ENCODE data around the gene TRIM69. TPM values are rescaled to one million over a fixed set of nuclear protein-coding genes. Genes with fewer than 3 reads are reported as not detected.

TRIM69 gene
- total and polyA plus RNA-seq, 2 donors (not counting 1 experiment from before 2014, with no cell fraction given), result 12.9 to 30.8 TPM

GRCh38 chr15:44720460-44721176, 15.7 kb upstream of the TRIM69 start:
- Mint-ChIP-seq H3K27ac (peak overlapping the region; percentile 90), H3K9me3 (ENCODE audit: insufficient read depth) (no peaks in the 10 kb centered on the region), H3K27me3 (no peaks in the 10 kb centered on the region), H3K4me1 (peaks cover 88% of the 10 kb centered on the region), H3K4me3 (no peak overlapping the region)
- H4K20me1 ChIP-seq (ENCODE audit: control insufficient read depth, insufficient read depth, low read length, poor library complexity, severe bottlenecking), result peaks cover 42% of the 10 kb centered on the region
- ChIA-PET POLR2A (interaction anchor here (0.7 to 34.6 kb wide), 4 partner anchors 4 to 131 kb away, joined by 3 to 819 read pairs (median 759); partner anchors contain the start of genes B2M, PATL2, SPG11 and TRIM69), CTCF (interaction anchor here (0.7 to 15.6 kb wide), 5 partner anchors 7 to 146 kb away, joined by 3 to 529 read pairs (median 23); partner anchors contain the start of genes SPG11 and TRIM69)
- H3K4me3 ChIP-seq (ENCODE audit: control extremely low read depth in 1 of 5, extremely low read depth in 1 of 5, insufficient read depth in 1 of 5, low read depth in 2 of 5, low read length in 4 of 5), result no peak overlapping the region
- no peak overlapping the region for H2AFZ ChIP-seq (ENCODE audit: insufficient read depth, low read depth, low read length, poor library complexity, severe bottlenecking)
- peaks cover 68% of the 10 kb centered on the region for H3K79me2 ChIP-seq (ENCODE audit: control insufficient read depth, insufficient read depth, low read length)
- H3K4me2 ChIP-seq (replicated peaks; ENCODE audit: low read depth, low read length, poor library complexity, severe bottlenecking), result peak overlapping the region; percentile 45
- H3K9ac ChIP-seq (ENCODE audit: low read length), result no peak overlapping the region
- intact Hi-C loops (cut with micrococcal nuclease), result no loop called here
- peak overlapping the region; percentile 60 to 82 for H3K27ac ChIP-seq (ENCODE audit: low read length in 2 of 2)
- peak; percentile 49 for DNase-seq
- no peak for TF ChIP-seq CTCF (IDR thresholded peaks at IDR 0.05)
- no peak for TF ChIP-seq EZH2 (IDR thresholded peaks at IDR 0.05; ENCODE audit: borderline replicate concordance, insufficient read depth, low read depth, low read length, poor library complexity, severe bottlenecking)
- WGBS (ENCODE audit: insufficient coverage), result 100% methylated on average over 2 of the region's 4 CpGs
- H3K27me3 ChIP-seq (replicated peaks in 1 of 4; ENCODE audit: control extremely low read depth in 1 of 4, control insufficient read depth in 3 of 4, insufficient read depth in 4 of 4, low read length in 3 of 4), result no peaks in the 10 kb centered on the region
- H3K4me1 ChIP-seq (ENCODE audit: control insufficient read depth in 2 of 2, insufficient read depth in 2 of 2, low read length in 2 of 2), result peaks cover 89 to 90% of the 10 kb centered on the region in 2 donors
- no peak for ATAC-seq (ENCODE audit: low read depth)
- no peaks in the 10 kb centered on the region for H3K9me3 ChIP-seq (ENCODE audit: control extremely low read depth in 1 of 3, control insufficient read depth in 2 of 3, insufficient read depth in 1 of 3, low read length in 2 of 3)
- H3K36me3 ChIP-seq (replicated peaks in 1 of 2; ENCODE audit: control extremely low read depth in 1 of 2, control insufficient read depth in 1 of 2, extremely low read depth in 1 of 2, insufficient read depth in 2 of 2, low read length in 1 of 2), result peaks cover 8 to 40% of the 10 kb centered on the region in 2 experiments

GRCh38 chr15:44722011-44722410, 14.3 kb upstream of the TRIM69 start:
- peaks cover 88 to 90% of the 10 kb centered on the region in 2 donors for H3K4me1 ChIP-seq (ENCODE audit: control insufficient read depth in 2 of 2, insufficient read depth in 2 of 2, low read length in 2 of 2)
- Mint-ChIP-seq H3K4me3 (no peak overlapping the region), H3K27me3 (no peaks in the 10 kb centered on the region), H3K9me3 (ENCODE audit: insufficient read depth) (no peaks in the 10 kb centered on the region), H3K27ac (peak overlapping the region; percentile 90), H3K4me1 (peaks cover 85% of the 10 kb centered on the region)
- peak; percentile 26 for DNase-seq
- H3K79me2 ChIP-seq (ENCODE audit: control insufficient read depth, insufficient read depth, low read length), result peaks cover 63% of the 10 kb centered on the region
- WGBS (ENCODE audit: insufficient coverage), result 77% methylated on average over 2 of the region's 2 CpGs
- H3K4me2 ChIP-seq (replicated peaks; ENCODE audit: low read depth, low read length, poor library complexity, severe bottlenecking), result peak overlapping the region; percentile 33
- TF ChIP-seq CTCF (IDR thresholded peaks at IDR 0.05) (no peak), EZH2 (IDR thresholded peaks at IDR 0.05; ENCODE audit: borderline replicate concordance, insufficient read depth, low read depth, low read length, poor library complexity, severe bottlenecking) (no peak)
- no peak overlapping the region for H2AFZ ChIP-seq (ENCODE audit: insufficient read depth, low read depth, low read length, poor library complexity, severe bottlenecking)
- H3K9me3 ChIP-seq (ENCODE audit: control extremely low read depth in 1 of 3, control insufficient read depth in 2 of 3, insufficient read depth in 1 of 3, low read length in 2 of 3), result no peaks in the 10 kb centered on the region
- no peaks in the 10 kb centered on the region for H3K27me3 ChIP-seq (replicated peaks in 1 of 4; ENCODE audit: control extremely low read depth in 1 of 4, control insufficient read depth in 3 of 4, insufficient read depth in 4 of 4, low read length in 3 of 4)
- peaks cover 28% of the 10 kb centered on the region for H4K20me1 ChIP-seq (ENCODE audit: control insufficient read depth, insufficient read depth, low read length, poor library complexity, severe bottlenecking)
- no peak overlapping the region for H3K9ac ChIP-seq (ENCODE audit: low read length)
- peak overlapping the region; percentile 35 to 82 for H3K27ac ChIP-seq (ENCODE audit: low read length in 2 of 2)
- CTCF ChIA-PET, result interaction anchor here (2.1 to 15.6 kb wide), 4 partner anchors 9 to 58 kb away, joined by 11 to 529 read pairs (median 24); partner anchors contain the start of genes B2M, PATL2, SPG11 and TRIM69
- POLR2A ChIA-PET, result interaction anchor here (1.1 to 34.6 kb wide), 4 partner anchors 5 to 294 kb away, joined by 3 to 819 read pairs (median 759); partner anchors contain the start of genes B2M, CTDSPL2, PATL2 and SPG11
- no peak for ATAC-seq (ENCODE audit: low read depth)
- no peak overlapping the region for H3K4me3 ChIP-seq (ENCODE audit: control extremely low read depth in 1 of 5, extremely low read depth in 1 of 5, insufficient read depth in 1 of 5, low read depth in 2 of 5, low read length in 4 of 5)
- peaks cover 3 to 27% of the 10 kb centered on the region in 2 experiments for H3K36me3 ChIP-seq (replicated peaks in 1 of 2; ENCODE audit: control extremely low read depth in 1 of 2, control insufficient read depth in 1 of 2, extremely low read depth in 1 of 2, insufficient read depth in 2 of 2, low read length in 1 of 2)
- intact Hi-C loops (cut with micrococcal nuclease), result no loop called here
